Activated CD8-positive, alpha-beta memory T cell treated with anti-CD3 and anti-CD28 coated beads, Interleukin-2, amount 50 U/mL, for 24 hours (primary cell): ENCODE results near the gene GM2A.
"Not testable (repeated sequence)": the region's sequence is repeated elsewhere in the genome, so short reads cannot be mapped to it uniquely, and the experiment has no call there.

ENCODE experiments used
- DNase-seq: peaks from one replicate; pipeline ENCODE4 v3.0.0-alpha.2; 2020; ENCODE audit errors: extremely low read depth

The GM2A gene

DNA sequence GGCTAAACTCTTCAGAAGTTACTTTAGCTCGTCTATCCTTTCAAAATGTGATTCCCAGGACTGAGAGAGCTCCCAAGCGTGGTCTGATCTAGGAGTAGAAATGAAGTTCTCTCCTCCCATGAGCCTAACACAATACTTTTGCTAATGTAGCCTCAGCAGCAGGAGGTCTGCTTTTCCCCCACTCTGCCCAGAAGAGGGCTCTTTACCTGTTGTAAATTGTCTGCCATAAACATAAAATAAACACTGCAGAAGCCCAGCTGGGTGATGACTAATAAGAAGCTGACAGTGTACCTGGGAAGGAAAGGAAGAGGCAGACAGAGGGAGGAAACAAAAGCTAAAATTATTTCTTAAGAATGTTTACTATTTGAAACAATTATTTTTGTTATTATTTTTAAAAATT is 35.2 kb downstream of the GM2A start:
- no peak for DNase-seq

GRCh38 chr5:151293624-151294023 is 40.6 kb downstream of the GM2A start:
- DNase-seq: no peak

DNA sequence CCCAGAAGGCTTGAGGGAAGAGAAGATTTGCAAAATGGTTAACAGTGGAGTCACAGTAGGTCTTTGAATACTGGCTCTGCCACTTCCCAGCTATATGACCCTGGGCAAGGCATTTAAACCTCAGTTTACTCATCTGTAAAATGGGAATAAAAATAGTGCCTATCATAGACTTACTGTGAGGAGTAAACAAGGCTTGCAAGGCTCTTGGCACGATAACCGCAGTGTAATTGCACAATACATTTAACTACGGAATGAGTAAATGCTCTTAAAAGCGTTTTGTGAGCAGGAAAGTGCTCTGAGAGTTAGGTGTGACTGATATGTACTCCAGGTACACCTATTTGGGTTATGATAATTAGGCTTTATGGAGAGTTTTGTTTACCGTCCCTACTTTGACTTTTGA is 42.2 kb downstream of the GM2A start:
- no peak for DNase-seq

GRCh38 chr5:151295791-151296477 is 42.9 kb downstream of the GM2A start:
- DNase-seq: no peak

- DNase-seq: no peak
Measured at GRCh38 chr5:151296478-151296830, 43.5 kb downstream of the GM2A start.

GRCh38 chr5:151296974-151297373 is 44.0 kb downstream of the GM2A start:
- DNase-seq: no peak

DNA sequence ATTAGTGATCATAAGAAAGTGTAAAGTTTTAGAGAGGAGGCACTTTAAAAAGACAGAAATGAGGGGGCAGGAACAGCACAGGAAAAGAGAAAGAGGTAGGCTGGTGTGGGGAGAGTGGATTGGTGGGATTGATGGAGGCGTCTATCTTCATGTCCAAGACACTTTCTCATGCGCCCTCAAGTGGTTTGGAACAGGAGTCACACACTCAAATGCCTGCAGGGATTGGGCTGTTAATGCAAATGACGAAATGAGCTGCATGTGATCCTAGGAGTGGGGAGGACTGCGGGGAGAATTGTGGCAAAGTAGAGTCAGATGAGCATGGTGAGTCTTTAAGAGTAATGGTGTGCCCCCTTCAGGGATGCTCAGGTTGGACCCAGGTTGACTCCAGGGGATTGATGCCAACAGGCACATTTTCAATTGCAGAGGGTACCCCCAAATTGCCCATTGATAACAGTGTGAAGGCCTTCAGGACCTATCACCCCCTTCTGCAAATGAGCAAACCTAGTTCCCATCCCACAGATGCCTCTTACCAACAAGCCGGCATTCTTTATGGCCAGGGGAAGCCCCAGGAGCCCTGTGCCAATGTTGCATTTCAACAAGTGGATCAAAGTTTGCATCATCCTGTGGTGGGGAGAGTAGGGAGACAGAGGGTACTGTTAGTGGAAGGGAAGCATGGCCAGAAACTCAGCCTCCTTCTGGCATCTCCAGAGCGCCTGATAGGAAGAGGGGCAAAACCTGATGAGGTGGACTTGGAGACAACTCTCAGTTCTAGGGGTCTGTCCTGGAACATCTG is 45.3 kb downstream of the GM2A start:
- no peak for DNase-seq

GRCh38 chr5:151303666-151304065 is 50.7 kb downstream of the GM2A start, which contains the start of gene SLC36A3:
TSS of gene SLC36A3 (minus strand) at chr5:151303766. CDS start at chr5:151303354, 412 bp downstream.
- DNase-seq: no peak

DNA sequence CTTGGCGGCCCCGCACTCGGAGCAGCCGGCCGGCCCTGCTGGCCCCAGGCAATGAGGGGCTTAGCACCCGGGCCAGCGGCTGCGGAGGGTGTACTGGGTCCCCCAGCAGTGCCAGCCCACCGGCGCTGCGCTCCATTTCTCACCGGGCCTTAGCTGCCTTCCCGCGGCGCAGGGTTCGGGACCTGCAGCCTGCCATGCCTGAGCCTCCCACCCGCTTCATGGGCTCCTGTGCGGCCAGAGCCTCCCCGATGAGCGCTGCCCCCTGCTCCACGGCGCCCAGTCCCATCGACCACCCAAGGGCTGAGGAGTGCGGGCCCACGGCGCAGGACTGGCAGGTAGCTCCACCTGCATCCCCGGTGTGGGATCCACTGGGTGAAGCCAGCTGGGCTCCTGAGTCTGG is 56.3 kb downstream of the GM2A start:
- not testable (repeated sequence) for DNase-seq

DNA sequence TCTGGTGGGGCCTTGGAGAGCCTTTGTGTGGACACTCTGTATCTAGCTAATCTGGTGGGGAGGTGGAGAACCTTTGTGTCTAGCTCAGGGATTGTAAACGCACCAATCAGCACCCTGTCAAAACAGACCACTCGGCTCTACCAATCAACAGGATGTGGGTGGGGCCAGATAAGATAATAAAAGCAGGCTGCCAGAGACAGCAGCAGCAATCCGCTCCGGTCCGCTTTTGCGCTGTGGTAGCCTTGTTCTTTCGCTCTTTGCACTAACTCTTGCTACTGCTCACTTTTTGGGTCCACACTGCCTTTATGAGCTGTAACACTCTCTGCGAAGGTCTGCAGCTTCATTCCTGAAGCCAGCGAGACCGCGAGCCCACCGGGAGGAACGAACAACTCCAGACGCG is 56.8 kb downstream of the GM2A start:
- DNase-seq: not testable (repeated sequence)

DNA sequence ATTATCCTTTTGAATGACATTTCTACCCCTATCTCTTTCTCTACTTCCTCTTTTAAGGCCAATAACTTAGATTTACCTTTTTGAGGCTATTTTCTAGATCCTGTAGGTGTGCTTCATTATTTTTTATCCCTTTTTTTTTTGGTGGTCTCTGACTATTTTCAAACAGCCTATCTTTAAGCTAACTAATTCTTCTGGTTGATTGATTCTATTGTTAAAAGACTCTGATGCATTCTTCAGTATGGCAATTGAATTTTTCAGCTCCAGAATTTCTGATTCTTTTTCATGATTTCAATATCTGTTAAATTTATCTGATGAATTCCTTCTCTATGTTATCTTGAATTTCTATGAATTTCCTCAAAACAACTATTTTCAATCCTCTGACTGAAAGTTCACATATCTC is 57.9 kb downstream of the GM2A start:
- DNase-seq: no peak

DNA sequence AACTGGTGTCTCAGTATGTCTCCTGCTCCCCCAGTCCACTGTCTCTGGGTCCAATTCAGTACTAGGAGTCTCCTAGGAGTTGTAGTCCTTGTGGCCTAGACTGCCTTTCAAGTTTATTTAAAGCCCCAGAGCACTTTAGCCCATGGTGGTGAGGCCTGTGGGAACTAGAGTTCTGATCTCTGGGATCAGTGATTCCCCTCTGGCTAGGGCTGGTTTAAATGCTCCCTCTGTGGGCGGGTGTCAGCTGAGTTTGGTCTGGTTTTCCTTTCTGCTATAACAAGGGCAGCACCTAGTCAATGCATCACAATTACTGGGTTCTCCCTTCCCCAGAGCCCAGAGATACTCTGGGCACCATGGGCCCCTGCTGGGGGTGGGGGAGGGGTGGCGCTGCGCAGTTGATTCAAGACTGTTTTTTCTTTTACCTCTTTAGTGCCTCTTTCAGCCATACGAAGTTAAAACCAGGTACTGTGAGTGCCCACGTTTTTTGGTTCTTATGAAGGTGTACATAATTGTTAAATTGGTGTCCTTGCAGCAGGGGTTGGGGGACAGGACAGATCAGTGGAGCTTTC is 59.9 kb downstream of the GM2A start:
- DNase-seq: no peak

GRCh38 chr5:151313357-151313756 is 60.4 kb downstream of the GM2A start:
- DNase-seq: no peak

- DNase-seq: peak; percentile 15
Measured at GRCh38 chr5:151315998-151316597, 63.1 kb downstream of the GM2A start.

DNA sequence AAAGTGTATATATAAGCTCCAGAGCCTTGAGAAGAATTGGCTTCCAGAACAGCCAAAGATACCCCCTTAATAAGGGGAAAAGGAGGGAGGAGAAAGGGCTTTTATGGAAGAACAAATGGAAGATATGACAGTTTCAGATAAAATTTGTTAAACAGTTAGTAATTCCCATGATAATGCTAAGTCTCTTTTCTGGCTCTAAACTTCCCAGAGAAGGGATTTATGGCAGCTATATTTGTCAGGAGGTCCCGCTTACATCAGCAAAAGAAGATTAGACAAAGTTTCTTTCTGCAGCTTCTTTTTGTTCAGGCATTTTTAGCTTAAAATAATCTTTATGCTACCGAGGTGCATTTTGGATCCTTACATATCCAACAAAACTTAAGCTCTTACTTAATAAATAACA is 64.9 kb downstream of the GM2A start:
- no peak for DNase-seq

DNA sequence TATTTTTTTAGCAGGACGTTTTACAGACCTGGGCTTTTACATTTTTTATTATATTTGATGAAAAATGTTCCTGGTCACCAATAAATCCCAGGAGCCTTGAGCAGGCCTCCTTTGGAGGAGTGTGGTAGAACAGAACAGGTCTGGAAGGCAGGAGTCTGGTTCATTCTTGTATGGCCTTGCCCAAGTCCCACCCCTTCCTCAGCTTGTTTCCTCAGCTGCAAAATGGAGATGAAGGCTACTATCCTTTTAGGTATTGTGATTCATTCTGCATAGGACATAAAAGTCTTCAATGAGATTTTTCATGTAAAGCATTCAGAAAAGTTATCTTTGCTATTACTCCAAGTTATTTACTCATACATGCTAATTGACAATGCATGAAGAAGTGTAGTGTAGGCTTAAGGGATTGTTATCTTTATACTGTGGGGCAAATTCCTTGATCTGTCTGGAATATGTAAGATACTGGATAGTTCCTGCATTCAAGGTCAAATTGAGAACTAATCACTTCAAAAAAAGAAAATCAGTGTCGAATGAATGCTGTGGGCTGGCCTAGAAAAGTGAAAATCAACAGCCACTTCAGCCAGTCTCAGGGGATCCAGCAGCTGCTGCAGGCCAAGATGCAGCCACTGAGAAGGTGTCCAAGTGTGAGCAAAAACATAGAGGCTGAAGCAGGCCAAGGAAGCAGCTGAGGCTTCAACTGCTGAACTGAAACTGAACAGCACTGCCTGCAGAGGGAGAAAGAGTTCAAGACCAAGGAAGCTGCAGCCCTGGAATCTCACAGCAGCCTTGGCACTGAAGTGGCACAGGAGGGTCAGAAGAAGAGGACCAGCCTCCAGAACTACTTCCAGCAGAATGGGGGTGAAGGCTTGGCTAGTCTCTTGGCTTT is 66.1 kb downstream of the GM2A start:
- no peak for DNase-seq
